SKM-1 treated with dmso at 0.1 percent for 144 hours (cell line): ENCODE measurements around the gene TRIM16.
"Not testable (repeated sequence)": the region's sequence is repeated elsewhere in the genome, so short reads cannot be mapped to it uniquely, and the experiment has no call there.

ENCODE experiments used
- DNase-seq: peaks from one replicate; lab custom pipeline; 2025; ENCODE audit not compliant: unreplicated experiment; lab: John Stamatoyannopoulos, UW

The TRIM16 gene

GRCh38 chr17:15619331-15620058 lies 64.6 kb downstream of the TRIM16 start, which contains the start of gene FBXW10B:
Gene FBXW10B (minus strand): TSS chr17:15619704. CDS start chr17:15619512, 192 bp downstream.
- DNase-seq = not testable (repeated sequence)

- DNase-seq = not testable (repeated sequence)
Observed at GRCh38 chr17:15616828-15617227, 67.3 kb downstream of the TRIM16 start.

GRCh38 chr17:15615850-15616249 lies 68.3 kb downstream of the TRIM16 start:
- not testable (repeated sequence) for DNase-seq

GRCh38 chr17:15613111-15613510 lies 71.0 kb downstream of the TRIM16 start:
- not testable (repeated sequence) for DNase-seq

GRCh38 chr17:15592960-15593359 lies 91.2 kb downstream of the TRIM16 start:
- not testable (repeated sequence) for DNase-seq

GRCh38 chr17:15591986-15592385 lies 92.1 kb downstream of the TRIM16 start:
- DNase-seq = not testable (repeated sequence)

- not testable (repeated sequence) for DNase-seq
Observed at GRCh38 chr17:15590844-15591243, 93.3 kb downstream of the TRIM16 start.

GRCh38 chr17:15589544-15590536 lies 94.3 kb downstream of the TRIM16 start:
- DNase-seq = not testable (repeated sequence)

- DNase-seq = not testable (repeated sequence)
Observed at GRCh38 chr17:15588017-15588416, 96.1 kb downstream of the TRIM16 start.

- not testable (repeated sequence) for DNase-seq
Observed at GRCh38 chr17:15583313-15583712, 100.8 kb downstream of the TRIM16 start.

- DNase-seq = not testable (repeated sequence)
Observed at GRCh38 chr17:15581462-15581861, 102.6 kb downstream of the TRIM16 start.
